Activated CD4-positive, alpha-beta T cell treated with anti-CD3 and anti-CD28 coated beads, Interleukin-2, Interleukin-6, amounts not matched to agents 100 ng/mL and 50 ng/mL, durations not matched to agents 16 hours and 8 hours (primary cell): ENCODE measurements around the gene NRL.

Experiments used
- DNase-seq: peaks from one replicate; pipeline ENCODE4 v3.0.0-alpha.2; 2020

The NRL gene

GRCh38 chr14:24080888-24081738 lies 33.6 kb downstream of the NRL start:
- peak; percentile 78 for DNase-seq

- no peak for DNase-seq
Observed at GRCh38 chr14:24080142-24080530, 34.6 kb downstream of the NRL start.

- DNase-seq, result no peak
Observed at GRCh38 chr14:24079491-24080141, 35.1 kb downstream of the NRL start.

- no peak for DNase-seq
Observed at GRCh38 chr14:24078146-24078545, 36.6 kb downstream of the NRL start.

- DNase-seq, result no peak
Observed at GRCh38 chr14:24077086-24077485, 37.7 kb downstream of the NRL start.

- no peak for DNase-seq
Observed at GRCh38 chr14:24076302-24076601, 38.5 kb downstream of the NRL start.

GRCh38 chr14:24075485-24076301 lies 39.1 kb downstream of the NRL start:
- DNase-seq, result no peak

- no peak for DNase-seq
Observed at GRCh38 chr14:24074625-24075484, 39.9 kb downstream of the NRL start.

- no peak for DNase-seq
Observed at GRCh38 chr14:24072881-24073877, 41.6 kb downstream of the NRL start.

GRCh38 chr14:24072436-24072835 lies 42.3 kb downstream of the NRL start:
- no peak for DNase-seq

- DNase-seq, result no peak
Observed at GRCh38 chr14:24071836-24072430, 42.8 kb downstream of the NRL start.

- DNase-seq, result peak; percentile 17
Observed at GRCh38 chr14:24071144-24071697, 43.5 kb downstream of the NRL start, which contains the start of gene CPNE6. Gene CPNE6 (plus strand): TSS chr14:24071562. CDS start chr14:24072937, 1,375 bp downstream.

- no peak for DNase-seq
Observed at GRCh38 chr14:24070285-24071143, 44.2 kb downstream of the NRL start.

- no peak for DNase-seq
Observed at GRCh38 chr14:24069411-24069735, 45.4 kb downstream of the NRL start.

GRCh38 chr14:24068711-24069410 lies 45.9 kb downstream of the NRL start:
- no peak for DNase-seq

GRCh38 chr14:24067133-24068082 lies 47.3 kb downstream of the NRL start:
- DNase-seq, result no peak

GRCh38 chr14:24066496-24067132 lies 48.1 kb downstream of the NRL start:
- no peak for DNase-seq
